ENCODE results near the gene MYH9.

The MYH9 gene

DNA sequence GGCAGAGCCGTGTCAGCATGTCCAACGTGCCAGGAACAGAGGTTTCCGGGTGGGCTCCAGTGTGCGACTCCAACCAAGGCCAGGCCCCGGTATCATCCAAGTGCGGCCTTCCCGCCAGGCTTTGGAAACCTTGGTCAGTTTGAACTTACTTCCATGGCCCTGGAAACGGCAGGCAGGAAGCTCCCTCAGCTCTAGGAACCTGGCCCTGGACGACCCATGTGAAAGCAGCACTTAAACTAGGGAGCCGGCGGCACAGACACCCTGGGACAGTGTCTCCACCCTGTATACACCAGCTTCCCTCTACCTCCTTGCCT, 65.2 kb downstream of the MYH9 start:
- TF ChIP-seq CTCF (IDR thresholded peaks at IDR 0.05; ENCODE audit: low read depth, low read length, missing control alignments) = no peak
- no peak overlapping the region for H3K4me3 ChIP-seq (replicated peaks; ENCODE audit: low read depth, low read length)
- DNase-seq (ENCODE audit: extremely low read depth, low read depth) = no peak

DNA sequence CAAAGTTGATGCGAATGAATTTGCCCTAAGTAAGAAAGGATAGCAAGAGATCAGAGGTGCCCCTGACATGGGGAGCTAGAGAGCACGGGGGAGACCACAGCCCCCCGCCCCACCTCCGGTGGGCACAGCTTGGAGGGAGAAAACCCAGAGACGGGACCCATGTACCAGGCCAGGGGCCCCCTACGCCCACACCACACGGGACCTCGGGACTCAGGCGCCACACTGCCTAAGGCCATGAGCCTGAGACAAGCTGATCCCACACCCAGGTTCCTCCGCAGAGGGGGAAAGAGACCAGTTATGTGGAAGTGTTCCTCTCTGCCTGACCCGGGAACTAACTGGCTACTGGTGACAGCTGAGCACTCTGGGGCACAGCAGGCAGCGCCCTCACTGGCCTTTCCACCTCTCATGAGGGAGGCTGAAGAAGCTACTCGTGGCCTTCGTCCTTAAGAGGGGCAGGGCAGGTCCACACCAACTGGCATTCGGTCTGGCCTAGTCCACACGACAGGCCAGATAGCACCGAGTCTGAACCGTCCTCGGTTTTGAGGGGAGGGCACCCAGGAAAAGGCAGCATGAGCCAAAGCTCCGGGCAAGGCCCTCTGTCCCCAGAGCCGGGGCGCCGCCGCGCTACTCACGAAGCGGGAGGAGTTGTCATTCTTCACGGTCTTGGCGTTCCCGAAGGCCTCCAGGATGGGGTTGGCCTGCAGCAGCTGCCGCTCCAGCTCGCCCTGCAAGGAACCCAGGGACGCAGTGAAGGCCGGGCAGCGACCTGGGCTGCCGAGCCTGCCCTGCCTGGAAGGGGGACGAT, 65.8 kb downstream of the MYH9 start:
- no peak for DNase-seq (ENCODE audit: extremely low read depth, low read depth)
- no peak overlapping the region for H3K4me3 ChIP-seq (replicated peaks; ENCODE audit: low read depth, low read length)
- TF ChIP-seq CTCF (IDR thresholded peaks at IDR 0.05; ENCODE audit: low read depth, low read length, missing control alignments) = no peak

DNA sequence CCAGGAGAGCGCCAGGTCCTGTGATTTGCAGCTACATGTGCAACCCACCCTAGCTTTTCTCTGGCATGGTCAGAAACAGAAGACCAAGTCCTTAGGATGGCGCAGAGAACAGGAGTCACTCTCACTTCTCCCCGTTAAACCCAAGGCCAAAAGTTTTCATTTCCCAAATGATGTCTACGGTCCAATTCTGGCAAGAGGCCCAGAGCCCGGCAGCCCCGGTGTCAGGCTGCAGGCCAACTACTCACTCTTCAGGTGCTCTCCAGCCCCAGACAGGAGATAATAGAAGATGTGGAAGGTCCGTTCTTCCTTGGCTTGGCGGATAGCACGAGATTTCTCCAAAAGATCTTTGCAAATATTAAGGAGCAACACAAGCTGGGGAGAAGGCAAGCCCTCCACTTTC, 67.2 kb downstream of the MYH9 start:
- no peak overlapping the region for H3K4me3 ChIP-seq (replicated peaks; ENCODE audit: low read depth, low read length)
- DNase-seq (ENCODE audit: extremely low read depth, low read depth) = no peak

GRCh38 chr22:36319595-36320497, 67.9 kb downstream of the MYH9 start:
- TF ChIP-seq CTCF (IDR thresholded peaks at IDR 0.05; ENCODE audit: low read depth, low read length, missing control alignments) = no peak
- no peak overlapping the region for H3K4me3 ChIP-seq (replicated peaks; ENCODE audit: low read depth, low read length)
- DNase-seq (ENCODE audit: extremely low read depth, low read depth) = no peak

More for the DNA sequence above, 67.2 kb downstream of the MYH9 start:
- TF ChIP-seq CTCF (IDR thresholded peaks at IDR 0.05; ENCODE audit: low read depth, low read length, missing control alignments) = no peak

- no peak overlapping the region for H3K4me3 ChIP-seq (replicated peaks; ENCODE audit: low read depth, low read length)
- TF ChIP-seq CTCF (IDR thresholded peaks at IDR 0.05; ENCODE audit: low read depth, low read length, missing control alignments) = no peak
- no peak for DNase-seq (ENCODE audit: extremely low read depth, low read depth)
These were observed 69.3 kb downstream of the MYH9 start for GRCh38 chr22:36318442-36318841.

- DNase-seq (ENCODE audit: extremely low read depth, low read depth) = no peak
- no peak for TF ChIP-seq CTCF (IDR thresholded peaks at IDR 0.05; ENCODE audit: low read depth, low read length, missing control alignments)
- H3K4me3 ChIP-seq (replicated peaks; ENCODE audit: low read depth, low read length) = no peak overlapping the region
These were observed 70.0 kb downstream of the MYH9 start for GRCh38 chr22:36317658-36318271.
